Stimulated activated CD8-positive, alpha-beta memory T cell treated with anti-CD3 and anti-CD28 coated beads, Interleukin-12 subunit alpha, Interleukin-12 subunit beta, amount 100 ng/mL, for 24 hours (primary cell): ENCODE data around the gene QARS1.

Experiments
- DNase-seq: peaks from one replicate; pipeline ENCODE4 v3.0.0-alpha.2; 2020; ENCODE audit errors: extremely low read depth

The QARS1 gene

DNA sequence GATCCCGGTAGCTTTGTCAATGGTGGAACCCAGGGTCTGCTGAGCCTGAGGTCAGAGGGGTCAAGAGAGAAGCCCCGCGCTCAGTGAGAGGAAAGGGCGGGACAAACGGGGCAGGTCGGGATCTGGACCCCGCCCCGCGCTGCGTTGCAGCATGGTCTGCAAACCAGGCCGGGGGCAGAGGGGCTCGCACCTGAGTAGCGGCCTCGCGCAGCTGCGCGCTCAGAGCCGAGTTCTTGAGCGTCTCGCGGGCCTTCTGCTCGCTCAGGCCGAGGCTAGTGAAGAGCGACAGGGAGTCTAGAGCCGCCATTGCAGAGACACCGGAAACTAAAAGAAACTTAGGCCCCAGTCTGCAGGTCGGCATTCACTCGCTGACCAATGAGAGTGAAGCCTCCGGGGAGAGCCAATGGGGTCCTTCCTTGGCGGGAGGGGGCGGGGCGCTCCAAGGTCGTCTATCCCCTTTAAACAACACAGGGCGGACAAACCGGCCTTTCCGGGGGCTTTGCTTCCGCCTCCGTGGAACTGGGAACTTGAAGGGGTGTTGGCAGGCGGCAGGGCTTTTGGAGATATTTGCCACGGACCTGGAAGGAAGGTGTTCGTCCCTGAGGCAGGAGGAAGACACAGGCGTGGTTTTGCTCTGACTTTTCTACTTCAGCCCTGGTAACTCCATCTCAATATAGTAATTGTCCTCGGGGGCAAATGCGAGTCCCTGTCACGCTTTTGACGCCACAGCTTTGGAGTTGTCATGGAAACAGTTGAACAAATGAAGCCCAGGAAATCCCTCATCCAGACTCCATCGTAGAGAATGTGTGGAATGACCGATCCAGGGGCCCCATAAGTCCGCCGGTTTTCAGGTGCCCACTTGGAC, at the start of gene QARS1:
Gene QARS1 (minus strand): TSS at position 331 of the 865 bp plus-strand sequence. CDS start 24 bp downstream, at position 307.
- DNase-seq, result peak; percentile 81

DNA sequence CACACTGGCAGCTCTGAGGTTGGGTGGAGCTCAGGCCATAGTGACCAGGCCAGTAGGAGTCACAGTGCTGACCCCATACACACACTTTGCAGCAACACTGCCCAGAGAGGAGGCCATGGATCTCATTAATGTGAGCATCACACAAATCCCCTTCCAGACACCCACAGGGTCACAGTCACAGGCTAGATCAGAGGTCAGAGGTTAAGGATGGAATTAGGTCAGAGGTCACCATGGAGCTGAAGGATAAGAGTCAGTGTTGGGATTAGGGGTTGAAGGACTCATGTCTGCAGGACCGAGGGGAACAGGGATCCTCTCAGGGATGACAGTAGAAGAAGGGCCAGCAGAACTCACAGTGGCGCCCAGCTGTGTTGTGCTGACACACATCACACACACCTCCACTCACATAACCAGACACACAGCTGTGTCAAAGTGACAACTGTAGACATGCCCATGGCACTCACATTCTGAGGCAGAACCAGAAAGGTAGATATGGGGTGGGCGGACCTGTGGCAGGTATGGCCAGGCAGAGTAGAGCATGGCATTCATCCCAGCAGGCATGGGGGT, 48.9 kb upstream of the QARS1 start:
- no peak for DNase-seq

DNA sequence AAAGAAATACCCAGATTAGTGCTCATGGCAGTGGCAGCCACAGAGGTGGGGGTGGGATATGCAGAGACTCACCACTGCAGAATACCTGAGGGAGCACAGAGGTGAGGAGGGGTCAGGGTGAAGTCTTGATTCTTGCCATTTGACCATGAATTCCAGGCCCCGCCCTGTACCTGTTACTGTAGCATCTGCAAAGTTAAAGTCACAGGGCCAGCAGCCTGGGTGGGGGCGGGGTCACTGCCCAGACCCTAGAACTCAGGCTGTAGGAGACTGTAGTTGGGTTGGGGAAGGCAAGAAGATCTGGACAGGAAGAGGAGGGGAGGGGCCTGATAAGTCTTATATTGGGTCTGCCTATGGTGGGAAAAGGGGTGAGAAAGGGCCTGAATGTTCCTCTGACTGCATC, 47.1 kb upstream of the QARS1 start:
- DNase-seq, result no peak

- DNase-seq, result no peak
Observed at GRCh38 chr3:49148159-49148558, 43.6 kb upstream of the QARS1 start.

DNA sequence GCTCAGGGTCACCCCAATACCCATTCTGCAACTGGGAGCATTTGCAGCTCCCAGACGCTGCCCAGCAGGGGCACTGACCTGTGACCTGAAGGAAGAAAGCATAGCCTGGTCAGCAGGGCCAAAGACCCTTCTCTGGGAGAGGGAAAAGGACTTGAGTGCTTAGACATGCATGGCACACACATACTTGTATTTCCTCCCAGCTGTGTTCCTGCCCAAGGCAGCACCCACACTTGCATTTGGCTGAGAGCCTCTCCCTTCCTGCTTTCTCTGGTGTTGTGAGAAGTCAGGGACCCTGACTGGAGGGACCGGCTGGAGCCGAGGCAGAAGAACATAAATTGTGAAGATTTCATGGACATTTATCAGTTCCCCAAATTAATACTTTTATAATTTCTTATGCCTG, 35.5 kb upstream of the QARS1 start:
- no peak for DNase-seq

DNA sequence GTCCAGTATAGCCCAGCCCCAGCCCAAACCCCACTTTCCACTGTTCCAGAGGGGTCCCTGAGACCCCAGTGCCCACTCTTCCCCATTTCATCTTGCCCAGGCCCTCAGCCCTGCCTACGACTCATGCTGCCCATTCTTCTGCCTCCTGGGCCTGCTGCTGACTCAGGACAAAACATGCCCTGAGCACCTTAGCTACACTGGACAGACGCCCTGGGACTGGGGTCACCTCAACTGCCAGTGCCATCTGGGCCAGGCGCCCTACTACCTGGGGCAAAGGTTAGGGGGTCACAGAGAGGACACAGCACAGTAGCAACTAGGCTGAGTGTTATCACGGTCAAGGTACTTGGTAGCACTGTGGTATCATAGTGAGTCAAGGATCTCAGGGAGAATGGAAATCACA, 30.9 kb upstream of the QARS1 start:
- DNase-seq, result no peak

DNA sequence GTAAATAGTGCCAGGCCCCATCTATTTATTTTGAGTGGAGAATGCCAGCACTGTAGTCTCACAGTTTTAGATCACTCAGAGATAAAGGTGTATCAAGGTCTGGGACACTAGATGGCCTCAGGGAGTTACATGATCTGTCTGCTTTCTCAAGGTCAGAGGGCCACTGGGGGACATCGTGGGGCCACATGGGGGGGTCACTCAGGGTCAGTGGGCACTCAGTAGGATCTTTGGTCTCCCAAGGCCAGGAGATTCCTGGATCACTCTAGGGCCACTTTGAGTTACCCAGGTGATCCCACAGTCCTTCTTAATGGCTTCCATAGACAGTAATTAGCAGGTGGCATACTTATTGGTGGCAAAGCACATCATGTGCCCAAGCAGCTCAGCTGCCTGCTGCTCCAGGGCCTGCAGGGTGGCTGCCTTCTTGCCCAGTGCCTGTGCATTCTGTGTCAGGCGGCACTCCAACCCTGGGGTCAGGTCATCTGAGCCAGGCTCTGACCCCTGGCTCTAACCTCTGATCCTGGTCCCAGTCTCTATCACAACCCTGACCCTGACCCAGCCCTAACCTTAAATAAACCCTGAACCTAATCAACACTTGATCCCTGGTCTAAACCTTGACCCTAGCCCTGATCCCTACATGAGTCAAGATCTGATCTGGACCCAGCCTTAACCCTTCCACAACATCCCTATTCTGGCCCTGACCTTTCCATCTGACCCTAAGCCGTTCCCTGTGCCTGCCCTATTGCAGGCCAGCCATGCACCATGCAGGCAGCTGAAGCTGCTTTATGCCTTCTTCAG, 30.1 kb upstream of the QARS1 start:
- DNase-seq, result no peak

DNA sequence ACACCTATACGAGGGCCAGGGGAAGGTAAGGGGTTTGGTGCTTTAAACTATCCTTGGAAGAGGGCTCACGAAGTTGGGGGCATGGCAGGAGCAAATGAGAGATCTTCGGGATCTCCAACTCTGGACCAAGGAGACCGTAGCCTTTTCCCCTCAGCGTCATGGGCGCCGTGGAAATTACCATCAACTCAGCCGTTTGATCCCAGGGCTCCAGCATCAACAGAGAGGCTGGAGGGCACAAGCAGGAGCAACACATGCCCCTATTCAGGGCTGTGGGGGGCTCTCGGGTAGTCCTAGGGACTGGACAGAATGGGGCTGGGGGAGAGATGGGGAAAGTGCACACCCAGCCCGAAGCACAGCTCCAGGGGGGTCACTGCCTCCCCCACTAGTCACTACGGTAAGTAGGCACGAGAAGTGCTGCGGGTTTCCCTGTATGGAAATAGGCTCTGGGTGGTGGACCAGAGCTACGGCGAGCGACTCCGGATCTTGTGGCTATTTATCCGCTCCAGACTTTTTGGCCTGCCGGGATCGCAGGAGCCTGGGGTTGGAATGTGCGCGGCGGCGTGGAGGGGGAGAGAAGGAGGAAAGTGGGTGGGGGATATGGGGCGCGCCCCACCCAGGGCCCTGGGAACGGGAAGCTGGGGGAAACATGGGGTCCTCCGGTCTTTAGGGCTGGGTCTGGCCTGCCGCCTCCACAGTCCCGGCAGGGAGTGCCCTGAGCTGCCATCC, 28.8 kb upstream of the QARS1 start:
- DNase-seq, result no peak

GRCh38 chr3:49132437-49133225, 28.1 kb upstream of the QARS1 start, which contains the start of gene LAMB2:
Gene LAMB2 (minus strand): TSS chr3:49133050. CDS start chr3:49132867, 183 bp downstream.
- no peak for DNase-seq

DNA sequence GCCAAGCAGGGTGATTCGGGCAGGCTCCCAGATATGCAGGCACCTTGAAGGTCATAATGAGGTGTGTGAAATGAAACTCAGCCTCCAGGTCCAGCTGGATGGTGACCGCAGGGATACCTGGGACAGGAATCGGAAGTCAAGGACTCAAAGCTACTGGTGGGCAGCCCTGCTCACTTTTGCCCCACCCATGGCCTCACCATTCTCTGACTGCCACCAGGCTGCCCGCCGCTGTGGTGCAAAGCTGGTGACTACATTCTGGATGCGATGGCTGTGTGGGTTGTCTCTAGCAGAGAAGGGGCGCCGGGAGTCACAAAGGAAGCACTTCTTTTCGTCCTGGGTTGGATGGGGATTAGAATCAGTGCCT, 27.5 kb upstream of the QARS1 start:
- no peak for DNase-seq

GRCh38 chr3:49131576-49131975, 27.0 kb upstream of the QARS1 start:
- DNase-seq, result no peak

- no peak for DNase-seq
Observed at GRCh38 chr3:49131040-49131439, 26.5 kb upstream of the QARS1 start.

GRCh38 chr3:49124991-49125670, 20.6 kb upstream of the QARS1 start:
- no peak for DNase-seq

DNA sequence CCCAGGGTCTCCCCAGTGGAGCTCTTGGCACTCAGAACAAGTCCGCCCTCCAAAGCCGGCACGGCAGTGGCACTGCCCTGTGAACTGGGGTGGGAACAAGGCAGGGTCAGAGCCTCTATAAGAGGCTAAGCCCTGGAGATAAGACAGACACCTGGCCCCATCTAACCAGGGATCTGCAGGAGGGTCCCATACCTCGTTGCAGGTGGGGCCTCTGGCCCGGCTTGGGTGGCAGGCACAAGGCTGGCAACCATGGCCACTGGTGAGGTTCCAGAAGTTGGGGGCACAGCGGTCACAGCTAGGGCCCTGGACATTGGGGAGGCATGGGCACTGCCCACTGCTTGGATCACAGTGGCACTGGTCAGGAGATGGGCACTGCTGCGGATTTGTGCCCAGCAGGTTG, 19.6 kb upstream of the QARS1 start:
- DNase-seq, result no peak

- no peak for DNase-seq
Observed at GRCh38 chr3:49123687-49124086, 19.1 kb upstream of the QARS1 start.

DNA sequence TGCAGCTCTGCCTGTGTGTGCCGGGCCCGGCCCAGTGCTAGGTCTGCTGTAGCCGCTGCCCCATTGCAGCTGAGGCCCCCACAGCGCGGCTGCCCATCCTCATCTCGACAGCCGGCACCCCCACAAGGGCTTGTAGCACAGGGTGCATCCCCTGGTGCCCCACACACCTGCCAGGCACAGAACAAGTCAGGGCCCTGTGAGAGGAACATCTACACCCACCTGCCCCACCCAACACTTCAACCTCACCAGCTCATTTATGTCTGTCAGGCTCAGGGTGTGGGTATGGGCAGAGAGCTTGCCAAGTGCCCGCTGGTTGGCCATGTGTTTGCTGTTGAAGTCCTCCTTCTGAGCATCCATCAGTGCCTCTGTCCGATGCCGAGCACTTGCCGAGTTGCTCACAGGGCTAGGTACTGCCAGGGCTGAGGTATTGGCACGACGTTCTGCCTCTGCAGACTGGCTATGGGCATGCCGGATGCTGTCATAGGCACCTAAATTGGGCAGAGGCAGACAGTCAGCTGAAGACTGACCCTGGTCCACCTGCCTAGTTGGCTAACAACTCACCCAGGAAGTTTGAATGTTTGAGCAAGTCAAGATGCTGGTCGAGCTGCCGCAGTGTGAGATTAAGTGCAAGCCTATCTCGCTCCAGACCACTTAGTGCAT, 18.5 kb upstream of the QARS1 start:
- no peak for DNase-seq

DNA sequence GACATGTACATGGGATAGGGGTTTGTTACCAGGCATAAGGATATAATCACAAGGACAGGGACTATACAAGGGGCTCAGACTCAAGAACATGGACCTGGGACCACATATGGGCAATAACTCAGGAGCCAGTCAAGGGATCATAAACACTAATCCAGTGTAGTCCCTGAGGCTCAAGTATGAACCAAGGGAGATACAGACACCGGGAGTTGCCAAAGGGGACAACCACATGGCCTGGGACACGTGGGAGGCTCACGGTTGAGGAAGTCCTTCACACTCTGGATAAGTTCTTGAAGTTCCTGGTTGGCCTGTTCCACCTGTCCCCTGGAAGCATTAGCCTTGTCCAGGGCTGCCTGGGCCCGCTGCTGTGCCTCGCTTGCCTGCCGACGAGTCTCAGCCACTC, 17.9 kb upstream of the QARS1 start:
- DNase-seq, result no peak

GRCh38 chr3:49122022-49122421, 17.5 kb upstream of the QARS1 start:
- DNase-seq, result no peak

DNA sequence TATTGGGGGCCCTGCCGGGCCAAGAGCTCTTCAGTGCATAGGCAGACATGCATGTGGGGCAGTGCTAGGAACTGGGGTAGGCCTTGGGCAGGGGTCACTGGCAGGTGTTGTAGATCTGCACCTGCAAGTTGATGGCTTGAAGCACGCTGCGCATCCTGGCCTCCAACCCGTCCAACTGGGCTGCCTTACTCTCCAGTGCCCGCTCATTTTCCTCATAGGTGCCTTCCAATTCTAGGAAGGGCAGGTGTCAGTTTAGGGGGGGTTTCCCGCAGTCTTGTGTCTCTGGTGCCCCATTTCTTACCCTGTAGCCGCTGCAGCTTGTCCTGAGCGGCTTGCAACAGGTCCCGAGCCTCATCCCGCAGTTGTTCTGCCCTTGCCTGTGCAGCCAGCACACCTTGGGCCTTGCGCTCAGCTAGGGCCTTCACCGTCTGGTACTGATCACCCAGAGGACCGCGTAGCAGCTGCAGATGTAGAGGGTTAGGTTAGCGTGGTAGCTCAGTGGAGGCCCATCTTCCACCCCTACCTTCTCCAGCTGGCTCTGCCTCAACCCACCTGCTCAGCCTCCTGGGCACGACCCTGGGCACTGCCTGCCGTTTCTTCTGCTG, 16.7 kb upstream of the QARS1 start:
- no peak for DNase-seq
